Caco-2 (cell line): ENCODE results near the gene TMEM150C. TPM values are rescaled to one million over a fixed set of nuclear protein-coding genes. Genes with fewer than 3 reads are reported as not detected.
"Not testable (repeated sequence)": the region's sequence is repeated elsewhere in the genome, so short reads cannot be mapped to it uniquely, and the experiment has no call there.

Experiments used
- BruUV-seq: library from RNA; stranded (reverse); fragments of 400-500 nt; replicated peaks from 2 replicates; lab custom pipeline; 2021; lab: Mats Ljungman, UMichigan
- CTCF ChIA-PET: fragments of 300-600 bp; sonication (Branson Sonifier 250); formaldehyde crosslinking; loops from one replicate; lab custom pipeline; 2022; ENCODE audit warnings: antibody characterized with exemption; lab: Charles Lee
- POLR2A ChIA-PET: fragments of 300-600 bp; sonication (Branson Sonifier 250); formaldehyde crosslinking; loops from one replicate; lab custom pipeline; 2022; ENCODE audit warnings: antibody characterized with exemption; lab: Charles Lee
- DNase-seq, 2 experiments: peaks; one replicate each; pipeline versions ENCODE4 v3.0.0 to v3.0.0-alpha.2; 2020 to 2022
- H3K27me3 ChIP-seq: replicated peaks from 2 replicates; pipeline ENCODE4 v1.6.0; 2011; ENCODE audit warnings: low read length; ENCODE audit not compliant: control insufficient read depth, insufficient read depth
- H3K36me3 ChIP-seq: 2 replicates; pipeline ENCODE4 v1.5.1; 2011; ENCODE audit warnings: low read length; ENCODE audit not compliant: control insufficient read depth, insufficient read depth
- H3K4me1 ChIP-seq: fragments of 250-450 bp; sonication (Bioruptor Pico); 2 replicates; pipeline ENCODE4 v1.5.1; 2020; ENCODE audit warnings: mild to moderate bottlenecking
- H3K4me3 ChIP-seq: 2 replicates; pipeline ENCODE4 v1.5.1; 2011; ENCODE audit warnings: low read depth, mild to moderate bottlenecking, control low read depth, low read length
- H3K9me3 ChIP-seq: fragments of 250-450 bp; sonication (Bioruptor Pico); 2 replicates; pipeline ENCODE4 v1.5.1; 2020; ENCODE audit warnings: mild to moderate bottlenecking, moderate library complexity
- H3K27ac Mint-ChIP-seq: one replicate; pipeline ENCODE4 v1.8.0; 2022; ENCODE audit warnings: mixed read lengths; ENCODE audit not compliant: unreplicated experiment
- H3K27me3 Mint-ChIP-seq: one replicate; pipeline ENCODE4 v1.8.0; 2022; ENCODE audit warnings: mixed read lengths; ENCODE audit not compliant: insufficient read depth, unreplicated experiment
- H3K36me3 Mint-ChIP-seq: one replicate; pipeline ENCODE4 v1.8.0; 2022; ENCODE audit warnings: mild to moderate bottlenecking, mixed read lengths; ENCODE audit not compliant: insufficient read depth, unreplicated experiment
- H3K4me1 Mint-ChIP-seq: one replicate; pipeline ENCODE4 v1.8.0; 2022; ENCODE audit warnings: low read depth, mixed read lengths; ENCODE audit not compliant: unreplicated experiment
- H3K4me3 Mint-ChIP-seq: one replicate; pipeline ENCODE4 v1.8.0; 2022; ENCODE audit warnings: mild to moderate bottlenecking, moderate library complexity, mixed read lengths; ENCODE audit not compliant: unreplicated experiment
- H3K9me3 Mint-ChIP-seq: one replicate; pipeline ENCODE4 v1.8.0; 2022; ENCODE audit warnings: mixed read lengths; ENCODE audit not compliant: unreplicated experiment
- intact Hi-C: fragments of 100-400 bp; cut with micrococcal nuclease; formaldehyde crosslinking; loops from one replicate; pipeline ENCODE4 v1.10.0; 2022; ENCODE audit not compliant: unreplicated experiment
- total RNA-seq: library from RNA; stranded (reverse); gene quantifications from 2 replicates; pipeline ENCODE4 v1.2.3, GENCODE V29; 2022
- TF ChIP-seq, protein P1 (sequence below), 2 experiments: fragments of 200-600 bp in 1 of 2; IDR thresholded peaks; 1 replicate in 1 of 2; 2 replicates in 1 of 2; pipeline versions ENCODE4 v1.5.1 to v1.8.0; 2011 to 2022; ENCODE audit warnings: antibody characterized with exemption in 1 of 2, control low read depth in 1 of 2, inconsistent platforms in 1 of 2, low read depth in 1 of 2, low read length in 1 of 2, mild to moderate bottlenecking in 1 of 2, moderate library complexity in 1 of 2; ENCODE audit not compliant: insufficient read depth in 1 of 2, severe bottlenecking in 1 of 2, unreplicated experiment in 1 of 2

The TMEM150C gene
- total RNA-seq, 1 experiment from 2014 or later = 5.7 TPM

DNA sequence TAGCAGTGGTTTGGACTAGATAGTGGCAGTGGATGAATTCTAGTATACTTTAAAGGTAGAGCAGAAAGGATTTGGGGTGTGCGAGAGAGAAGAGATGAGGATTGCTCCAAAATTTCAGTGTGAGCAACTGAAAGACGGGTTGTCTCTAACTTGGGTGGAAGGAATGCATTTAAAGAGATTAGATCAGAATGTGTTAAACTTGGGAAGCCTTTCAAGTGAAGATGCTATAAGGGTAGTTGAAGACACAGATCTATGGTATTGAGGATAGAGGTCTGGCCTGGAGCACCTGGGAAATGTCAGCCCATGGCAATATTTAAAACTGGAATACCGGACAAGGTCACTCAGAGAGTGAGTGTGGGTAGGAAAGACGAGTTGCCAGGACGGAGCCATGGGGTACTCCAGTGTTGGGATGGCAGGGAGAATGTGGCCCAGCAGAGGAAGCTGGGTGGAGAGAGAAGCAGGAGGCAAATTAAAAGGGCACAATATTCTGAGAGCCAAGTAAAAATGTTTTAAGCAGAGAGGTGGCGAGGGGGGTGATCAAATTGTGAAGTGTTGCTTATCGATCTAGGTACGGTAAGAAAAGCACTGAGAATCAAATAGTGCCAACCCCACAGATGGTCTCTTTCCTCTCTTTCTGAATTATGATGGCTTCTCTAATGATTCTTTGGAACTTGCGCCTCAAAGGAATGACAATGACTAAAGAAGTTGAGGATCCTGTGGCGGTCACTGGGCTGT, 80.8 kb downstream of the TMEM150C start:
- BruUV-seq = no TSS peak
- POLR2A ChIA-PET = no interaction called here
- Mint-ChIP-seq H3K4me3 (no peak overlapping the region), H3K27ac (no peak overlapping the region), H3K36me3 (peaks cover 6% of the 10 kb centered on the region), H3K9me3 (no peaks in the 10 kb centered on the region), H3K27me3 (no peaks in the 10 kb centered on the region), H3K4me1 (peaks cover 6% of the 10 kb centered on the region)
- intact Hi-C loops = no loop called here
- no peak overlapping the region for H3K4me3 ChIP-seq
- H3K27me3 ChIP-seq = no peaks in the 10 kb centered on the region
- CTCF ChIA-PET = no interaction called here
- TF ChIP-seq, protein P1, sequence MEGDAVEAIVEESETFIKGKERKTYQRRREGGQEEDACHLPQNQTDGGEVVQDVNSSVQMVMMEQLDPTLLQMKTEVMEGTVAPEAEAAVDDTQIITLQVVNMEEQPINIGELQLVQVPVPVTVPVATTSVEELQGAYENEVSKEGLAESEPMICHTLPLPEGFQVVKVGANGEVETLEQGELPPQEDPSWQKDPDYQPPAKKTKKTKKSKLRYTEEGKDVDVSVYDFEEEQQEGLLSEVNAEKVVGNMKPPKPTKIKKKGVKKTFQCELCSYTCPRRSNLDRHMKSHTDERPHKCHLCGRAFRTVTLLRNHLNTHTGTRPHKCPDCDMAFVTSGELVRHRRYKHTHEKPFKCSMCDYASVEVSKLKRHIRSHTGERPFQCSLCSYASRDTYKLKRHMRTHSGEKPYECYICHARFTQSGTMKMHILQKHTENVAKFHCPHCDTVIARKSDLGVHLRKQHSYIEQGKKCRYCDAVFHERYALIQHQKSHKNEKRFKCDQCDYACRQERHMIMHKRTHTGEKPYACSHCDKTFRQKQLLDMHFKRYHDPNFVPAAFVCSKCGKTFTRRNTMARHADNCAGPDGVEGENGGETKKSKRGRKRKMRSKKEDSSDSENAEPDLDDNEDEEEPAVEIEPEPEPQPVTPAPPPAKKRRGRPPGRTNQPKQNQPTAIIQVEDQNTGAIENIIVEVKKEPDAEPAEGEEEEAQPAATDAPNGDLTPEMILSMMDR (IDR thresholded peaks at IDR 0.05; ENCODE audit: insufficient read depth in 1 of 2, low read depth in 1 of 2, low read length in 1 of 2, severe bottlenecking in 1 of 2, unreplicated experiment in 1 of 2) = no peak
- H3K9me3 ChIP-seq = no peaks in the 10 kb centered on the region
- peaks cover 5% of the 10 kb centered on the region for H3K4me1 ChIP-seq
- DNase-seq = no peak
- no peaks in the 10 kb centered on the region for H3K36me3 ChIP-seq

DNA sequence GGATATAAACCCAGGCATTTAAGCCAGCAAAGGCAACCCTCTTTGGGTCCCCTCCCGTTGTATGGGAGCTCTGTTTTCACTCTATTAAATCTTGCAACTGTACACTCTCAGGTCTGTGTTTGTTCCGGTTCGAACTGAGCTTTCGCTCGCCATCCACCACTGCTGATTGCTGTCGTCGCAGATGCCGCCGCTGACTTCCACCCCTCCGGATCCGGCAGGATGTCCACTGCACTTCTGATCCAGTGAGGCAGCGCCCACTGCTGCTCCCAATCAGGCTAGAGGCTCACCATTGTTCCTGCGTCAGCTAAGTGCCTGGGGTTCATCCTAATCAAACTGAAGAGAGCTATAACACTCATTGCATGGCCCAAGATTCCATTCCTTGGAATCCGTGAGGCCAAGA, 82.2 kb downstream of the TMEM150C start:
- no TSS peak for BruUV-seq
- H3K4me1 Mint-ChIP-seq = peaks cover 6% of the 10 kb centered on the region
- no peak overlapping the region for H3K4me3 ChIP-seq
- TF ChIP-seq, protein P1 (IDR thresholded peaks at IDR 0.05; ENCODE audit: insufficient read depth in 1 of 2, low read depth in 1 of 2, low read length in 1 of 2, severe bottlenecking in 1 of 2, unreplicated experiment in 1 of 2) = no peak
- H3K4me3 Mint-ChIP-seq = no peak overlapping the region
- H3K36me3 Mint-ChIP-seq = peaks cover 6% of the 10 kb centered on the region
- ChIA-PET POLR2A (no interaction called here), CTCF (no interaction called here)
- H3K9me3 Mint-ChIP-seq = no peaks in the 10 kb centered on the region
- intact Hi-C loops = no loop called here
- no peaks in the 10 kb centered on the region for H3K27me3 ChIP-seq
- H3K27me3 Mint-ChIP-seq = no peaks in the 10 kb centered on the region
- H3K4me1 ChIP-seq = peaks cover 5% of the 10 kb centered on the region
- no peak overlapping the region for H3K27ac Mint-ChIP-seq
- no peak for DNase-seq
- no peaks in the 10 kb centered on the region for H3K9me3 ChIP-seq
- no peaks in the 10 kb centered on the region for H3K36me3 ChIP-seq

DNA sequence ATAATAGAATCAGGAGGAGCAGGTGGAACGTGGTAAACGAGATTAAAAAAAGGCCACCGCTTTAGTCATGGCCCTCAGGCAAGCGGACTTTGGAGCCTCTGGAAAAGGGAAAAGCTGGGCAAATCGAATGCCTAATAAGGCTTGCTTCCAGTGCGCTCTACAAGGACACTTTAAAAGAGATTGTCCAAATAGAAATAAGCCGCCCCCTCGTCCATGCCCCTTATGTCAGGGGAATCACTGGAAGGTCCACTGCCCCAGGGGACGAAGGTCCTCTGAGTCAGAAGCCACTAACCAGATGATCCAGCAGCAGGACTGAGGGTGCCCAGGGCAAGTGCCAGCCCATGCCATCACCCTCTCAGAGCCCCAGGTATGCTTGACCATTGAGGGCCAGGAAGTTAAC, 84.3 kb downstream of the TMEM150C start:
- BruUV-seq, H3K4me3 Mint-ChIP-seq, H3K27me3 ChIP-seq, H3K4me1 ChIP-seq, H3K9me3 ChIP-seq, H3K4me1 Mint-ChIP-seq, H3K9me3 Mint-ChIP-seq, H3K36me3 ChIP-seq, H3K4me3 ChIP-seq, H3K27ac Mint-ChIP-seq, CTCF ChIA-PET, POLR2A ChIA-PET, H3K27me3 Mint-ChIP-seq: not testable (repeated sequence)
- H3K36me3 Mint-ChIP-seq = peaks cover 12% of the 10 kb centered on the region
- intact Hi-C loops = loop anchor here (2.0 kb wide), 1 partner anchor 47 kb away; no protein-coding TSS in a partner anchor
- peak; percentile 67 to 71 for DNase-seq

DNA sequence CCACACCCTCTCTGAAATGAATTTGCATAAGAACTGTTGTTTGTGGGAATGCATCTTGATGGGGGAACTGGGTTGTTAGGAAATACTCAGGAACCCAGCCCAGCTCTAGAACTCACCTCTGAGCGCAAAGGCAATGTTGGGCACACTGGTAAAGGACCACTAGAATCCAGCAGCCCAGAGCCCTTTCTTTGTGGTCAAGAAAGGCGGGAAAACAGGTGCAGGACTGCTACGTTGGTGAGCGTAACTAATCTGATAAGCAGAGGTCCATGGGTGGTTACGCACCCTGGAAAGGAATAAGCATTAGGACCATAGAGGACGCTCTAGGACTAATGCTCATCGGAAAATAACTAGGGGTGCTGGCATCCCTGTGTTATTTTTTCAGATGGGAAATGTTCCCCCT, 85.9 kb downstream of the TMEM150C start:
- BruUV-seq, H3K4me3 ChIP-seq, POLR2A ChIA-PET, H3K9me3 ChIP-seq, CTCF ChIA-PET, H3K4me1 Mint-ChIP-seq, H3K27me3 Mint-ChIP-seq, H3K27ac Mint-ChIP-seq, H3K36me3 ChIP-seq, DNase-seq, H3K4me1 ChIP-seq, H3K9me3 Mint-ChIP-seq, H3K4me3 Mint-ChIP-seq, H3K27me3 ChIP-seq: not testable (repeated sequence)
- intact Hi-C loops = loop anchor here (2.0 kb wide), 1 partner anchor 49 kb away; no protein-coding TSS in a partner anchor
- peaks cover 12% of the 10 kb centered on the region for H3K36me3 Mint-ChIP-seq
